Fibroblast of lung (primary cell): ENCODE results near the gene CDKN2B. TPM values are rescaled to one million over a fixed set of nuclear protein-coding genes. Genes with fewer than 3 reads are reported as not detected.
A peak's percentile ranks its signal among the peaks of the same experiment; 100 is the strongest.

Experiments used
- DNase-seq, 2 donors: peaks; one replicate each; pipeline versions ENCODE4 v3.0.0 to v3.0.0-alpha.2; 2010; ENCODE audit warnings: low read depth in 2 of 2
- H2AFZ ChIP-seq: 2 replicates; pipeline ENCODE4 v1.5.1; 2012; ENCODE audit warnings: low read length, control low read depth, inconsistent platforms
- H3K27ac ChIP-seq: 2 replicates; pipeline ENCODE4 v1.5.1; 2011; ENCODE audit warnings: low read length, control low read depth; ENCODE audit not compliant: insufficient read depth
- H3K27me3 ChIP-seq: 2 replicates; pipeline ENCODE4 v1.5.1; 2011; ENCODE audit warnings: mild to moderate bottlenecking, low read length; ENCODE audit not compliant: control insufficient read depth, insufficient read depth
- H3K36me3 ChIP-seq: 2 replicates; pipeline ENCODE4 v1.5.1; 2011; ENCODE audit warnings: low read length; ENCODE audit not compliant: control insufficient read depth, insufficient read depth
- H3K4me1 ChIP-seq: 2 replicates; pipeline ENCODE4 v1.5.1; 2011; ENCODE audit warnings: low read length; ENCODE audit not compliant: control insufficient read depth, insufficient read depth; ENCODE audit errors: extremely low read depth
- H3K4me2 ChIP-seq: 2 replicates; pipeline ENCODE4 v1.5.1; 2011; ENCODE audit warnings: low read length, control low read depth; ENCODE audit not compliant: insufficient read depth; ENCODE audit errors: extremely low read depth
- H3K4me3 ChIP-seq, 4 experiments: fragments of 200-600 bp in 1 of 4; sonication (generic) in 1 of 4; replicated peaks in 1 of 4; 2 replicates each; pipeline ENCODE4 v1.5.1; 2011 to 2016; ENCODE audit warnings: low read length in 4 of 4, low read depth in 3 of 4, mild to moderate bottlenecking in 3 of 4, control low read depth in 2 of 4, inconsistent platforms in 1 of 4, mixed read lengths in 1 of 4; ENCODE audit not compliant: insufficient read depth in 1 of 4; ENCODE audit errors: control extremely low read depth in 1 of 4
- H3K79me2 ChIP-seq: 2 replicates; pipeline ENCODE4 v1.5.1; 2012; ENCODE audit warnings: mild to moderate bottlenecking, low read length, inconsistent platforms; ENCODE audit not compliant: control insufficient read depth, insufficient read depth
- H3K9ac ChIP-seq: 2 replicates; pipeline ENCODE4 v1.5.1; 2011; ENCODE audit warnings: mild to moderate bottlenecking, low read length, control low read depth; ENCODE audit not compliant: insufficient read depth
- H3K9me3 ChIP-seq: 2 replicates; pipeline ENCODE4 v1.5.1; 2012; ENCODE audit warnings: low read depth, low read length; ENCODE audit not compliant: control insufficient read depth, insufficient read depth
- H4K20me1 ChIP-seq: 2 replicates; pipeline ENCODE4 v1.5.1; 2011; ENCODE audit warnings: low read length; ENCODE audit not compliant: control insufficient read depth, insufficient read depth; ENCODE audit errors: extremely low read depth
- CTCF ChIP-seq, 2 donors: IDR thresholded peaks in 1 of 2; conservative IDR thresholded peaks in 1 of 2; 1 replicate in 1 of 2; 2 replicates in 1 of 2; pipeline ENCODE4 v1.5.1; 2011 to 2012; ENCODE audit warnings: low read length in 2 of 2, control low read depth in 1 of 2, inconsistent platforms in 1 of 2, low read depth in 1 of 2, mild to moderate bottlenecking in 1 of 2
- EZH2 ChIP-seq: IDR thresholded peaks from 2 replicates; pipeline ENCODE4 v1.5.1; 2012; ENCODE audit warnings: low read length, control low read depth, mild to moderate bottlenecking; ENCODE audit errors: missing control alignments
- polyA plus RNA-seq, 2 donors: library from polyadenylated mRNA; depleted of rRNA in 1 of 2; stranded (reverse) in 1 of 2; unstranded in 1 of 2; fragments of >200 nt; gene quantifications; 2 replicates each; pipeline ENCODE4 v1.2.1, GENCODE V29; 2011 to 2012; ENCODE audit warnings: missing spikeins in 1 of 2
- total RNA-seq: library from RNA; depleted of rRNA; stranded (reverse); fragments of >200 nt; gene quantifications from 2 replicates; pipeline ENCODE4 v1.2.1, GENCODE V29; 2014

The CDKN2B gene
- total and polyA plus RNA-seq, 2 donors (not counting 1 experiment from before 2014, with no cell fraction given), result 22.6 to 44.9 TPM

GRCh38 chr9:22049411-22049810 is 40.3 kb upstream of the CDKN2B start:
- peak in 1 of 2 donors; percentile 75 for DNase-seq
- Histone ChIP-seq H3K4me2 (no peak overlapping the region), H3K4me3 (no peak overlapping the region), H3K79me2 (no peaks in the 10 kb centered on the region), H3K9me3 (no peaks in the 10 kb centered on the region), H3K9ac (no peak overlapping the region), H4K20me1 (no peaks in the 10 kb centered on the region), H3K4me1 (peaks cover 8% of the 10 kb centered on the region), H3K27ac (no peak overlapping the region), H2AFZ (no peak overlapping the region), H3K36me3 (no peaks in the 10 kb centered on the region), H3K27me3 (no peaks in the 10 kb centered on the region)
- TF ChIP-seq EZH2, result no peak

- no peaks in the 10 kb centered on the region for H3K36me3 ChIP-seq
- TF ChIP-seq EZH2 (no peak), CTCF (conservative IDR thresholded peaks at IDR 0.05 in 1 of 2, IDR thresholded peaks at IDR 0.05 in 1 of 2; ENCODE audit: low read depth in 1 of 2, low read length in 2 of 2) (no peak)
- H3K9me3 ChIP-seq, result no peaks in the 10 kb centered on the region
- H3K4me2 ChIP-seq, result no peak overlapping the region
- no peak for DNase-seq
- no peak overlapping the region for H2AFZ ChIP-seq
- peaks cover 3% of the 10 kb centered on the region for H3K4me1 ChIP-seq
- H4K20me1 ChIP-seq, result no peaks in the 10 kb centered on the region
- no peaks in the 10 kb centered on the region for H3K79me2 ChIP-seq
- H3K9ac ChIP-seq, result no peak overlapping the region
- no peak overlapping the region for H3K27ac ChIP-seq
- H3K4me3 ChIP-seq, result no peak overlapping the region
- H3K27me3 ChIP-seq, result no peaks in the 10 kb centered on the region
These were observed 38.5 kb upstream of the CDKN2B start for GRCh38 chr9:22047596-22047995.

GRCh38 chr9:22046243-22046885 is 37.3 kb upstream of the CDKN2B start:
- DNase-seq, result no peak
- Histone ChIP-seq H4K20me1 (no peaks in the 10 kb centered on the region), H3K9ac (no peak overlapping the region), H3K4me1 (peaks cover 10% of the 10 kb centered on the region), H3K36me3 (no peaks in the 10 kb centered on the region), H3K79me2 (no peaks in the 10 kb centered on the region), H3K4me2 (no peak overlapping the region), H3K27me3 (no peaks in the 10 kb centered on the region), H3K9me3 (no peaks in the 10 kb centered on the region), H2AFZ (no peak overlapping the region), H3K4me3 (no peak overlapping the region), H3K27ac (no peak overlapping the region)
- TF ChIP-seq CTCF (conservative IDR thresholded peaks at IDR 0.05 in 1 of 2, IDR thresholded peaks at IDR 0.05 in 1 of 2; ENCODE audit: low read depth in 1 of 2, low read length in 2 of 2), result no peak
- no peak for TF ChIP-seq EZH2
